ENCODE data around the gene OPA3. TPM values are rescaled to one million over a fixed set of nuclear protein-coding genes. Genes with fewer than 3 reads are reported as not detected.

The OPA3 gene
- total RNA-seq, result 7.0 and 10.4 TPM in 2 replicates

GRCh38 chr19:45584332-45585157 lies at the start of gene OPA3:
Gene OPA3 (minus strand): TSS chr19:45584802. CDS start chr19:45584764, 38 bp downstream.

GRCh38 chr19:45601524-45602374 lies 17.1 kb upstream of the OPA3 start, which contains the start of gene GPR4:
Gene GPR4 (minus strand): TSS chr19:45602212. CDS start chr19:45591866, 10,346 bp downstream.

GRCh38 chr19:45506989-45507871 lies 77.4 kb downstream of the OPA3 start, which contains the start of gene VASP:
Gene VASP (plus strand): TSS chr19:45507479. CDS start chr19:45507772, 293 bp downstream.

GRCh38 chr19:45498411-45499195 lies 86.0 kb downstream of the OPA3 start, which contains the start of gene PPM1N:
Gene PPM1N (plus strand): TSS chr19:45498443. CDS start chr19:45498473, 30 bp downstream.

Other genes with a start within 250 kb of the OPA3 start
- 0.13 and 0.46 TPM in 2 replicates for gene KLC3, start 244.1 kb downstream of the OPA3 start, total RNA-seq
- gene ERCC2, start 214.2 kb downstream of the OPA3 start, total RNA-seq, result 30.2 and 36.2 TPM in 2 replicates
- 13.9 and 25.5 TPM in 2 replicates for gene PPP1R13L, start 179.7 kb downstream of the OPA3 start, total RNA-seq
- gene POLR1G, start 178.2 kb downstream of the OPA3 start, total RNA-seq, result 9.1 and 16.3 TPM in 2 replicates
- 67.9 and 74.2 TPM in 2 replicates for gene ERCC1, start 160.9 kb downstream of the OPA3 start, total RNA-seq
- gene FOSB, start 116.8 kb downstream of the OPA3 start, total RNA-seq, result 5.7 and 7.2 TPM in 2 replicates
- 5.6 and 8.0 TPM in 2 replicates for gene RTN2, start 87.8 kb downstream of the OPA3 start, total RNA-seq
- 1.0 and 1.6 TPM in 2 replicates for gene PPM1N, start 86.4 kb downstream of the OPA3 start, total RNA-seq
- 47.6 and 61.4 TPM in 2 replicates for gene VASP, start 77.3 kb downstream of the OPA3 start, total RNA-seq
- 0.53 and 0.78 TPM in 2 replicates for gene GPR4, start 17.4 kb upstream of the OPA3 start, total RNA-seq
- gene EML2, start 54.6 kb upstream of the OPA3 start, total RNA-seq, result 64.1 and 80.8 TPM in 2 replicates
- 0.43 and 0.52 TPM in 2 replicates for gene GIPR, start 83.4 kb upstream of the OPA3 start, total RNA-seq
- 194 and 211 TPM in 2 replicates for gene SNRPD2, start 107.2 kb upstream of the OPA3 start, total RNA-seq
- 18.1 and 32.5 TPM in 2 replicates for gene QPCTL, start 107.9 kb upstream of the OPA3 start, total RNA-seq
- 6.4 and 6.5 TPM in 2 replicates for gene FBXO46, start 146.1 kb upstream of the OPA3 start, total RNA-seq
- not detected in 2 replicates for gene MEIOSIN, start 148.6 kb upstream of the OPA3 start, total RNA-seq
- 9.7 and 14.5 TPM in 2 replicates for gene SIX5, start 184.4 kb upstream of the OPA3 start, total RNA-seq
- 79.7 and 85.8 TPM in 2 replicates for gene DMPK, start 197.7 kb upstream of the OPA3 start, total RNA-seq
- 38.6 and 55.9 TPM in 2 replicates for gene DMWD, start 208.0 kb upstream of the OPA3 start, total RNA-seq
- 0.07 TPM in 2 replicates for gene RSPH6A, start 230.5 kb upstream of the OPA3 start, total RNA-seq

Measured in smooth muscle cell of the pulmonary artery (primary cell).